BLaER1 (cell line): Measurements from ENCODE around the gene ODR4.
"Not testable (repeated sequence)": the region's sequence is repeated elsewhere in the genome, so short reads cannot be mapped to it uniquely, and the experiment has no call there.

Experiments used
- H3K27ac ChIP-seq: shearing (Covaris generic); formaldehyde crosslinking; 2 replicates; pipeline ENCODE4 v1.8.1; 2022
- H3K27me3 ChIP-seq: shearing (Covaris generic); formaldehyde crosslinking; 2 replicates; pipeline ENCODE4 v1.8.1; 2022
- H3K36me3 ChIP-seq: shearing (Covaris generic); formaldehyde crosslinking; 2 replicates; pipeline ENCODE4 v1.8.1; 2022
- H3K4me1 ChIP-seq: shearing (Covaris generic); formaldehyde crosslinking; 2 replicates; pipeline ENCODE4 v1.8.1; 2022
- H3K4me2 ChIP-seq: shearing (Covaris generic); formaldehyde crosslinking; 2 replicates; pipeline ENCODE4 v1.8.1; 2022
- H3K4me3 ChIP-seq: shearing (Covaris generic); formaldehyde crosslinking; 2 replicates; pipeline ENCODE4 v1.8.1; 2022
- H3K9ac ChIP-seq: shearing (Covaris generic); formaldehyde crosslinking; 2 replicates; pipeline ENCODE4 v1.8.1; 2022
- H3K9me3 ChIP-seq: shearing (Covaris generic); formaldehyde crosslinking; 2 replicates; pipeline ENCODE4 v1.8.1; 2022
- H4K20me1 ChIP-seq: shearing (Covaris generic); formaldehyde crosslinking; 2 replicates; pipeline ENCODE4 v1.8.1; 2022
- Cebpa-rat ChIP-seq: shearing (Covaris generic); IDR thresholded peaks from 2 replicates; pipeline ENCODE4 v1.8.1; 2022

The ODR4 gene

GRCh38 chr1:186446152-186446551, 70.5 kb downstream of the ODR4 start:
- Histone ChIP-seq H4K20me1 (no peaks in the 10 kb centered on the region), H3K27ac (no peak overlapping the region), H3K4me1 (no peaks in the 10 kb centered on the region), H3K9me3 (no peaks in the 10 kb centered on the region), H3K9ac (no peak overlapping the region), H3K4me3 (no peak overlapping the region), H3K27me3 (no peaks in the 10 kb centered on the region), H3K4me2 (no peak overlapping the region), H3K36me3 (no peaks in the 10 kb centered on the region)
- no peak for TF ChIP-seq Cebpa-rat

- TF ChIP-seq Cebpa-rat: no peak
- no peak overlapping the region for H3K27ac ChIP-seq
- H3K36me3 ChIP-seq: no peaks in the 10 kb centered on the region
- H4K20me1 ChIP-seq: no peaks in the 10 kb centered on the region
- no peaks in the 10 kb centered on the region for H3K4me1 ChIP-seq
- H3K9me3 ChIP-seq: no peaks in the 10 kb centered on the region
- H3K9ac ChIP-seq: no peak overlapping the region
- H3K27me3 ChIP-seq: no peaks in the 10 kb centered on the region
- H3K4me3 ChIP-seq: no peak overlapping the region
- no peak overlapping the region for H3K4me2 ChIP-seq
Observed at GRCh38 chr1:186454981-186455380, 79.3 kb downstream of the ODR4 start.

GRCh38 chr1:186456729-186457255, 81.2 kb downstream of the ODR4 start:
- Histone ChIP-seq H3K27me3 (no peaks in the 10 kb centered on the region), H4K20me1 (no peaks in the 10 kb centered on the region), H3K27ac (no peak overlapping the region), H3K4me2 (no peak overlapping the region), H3K36me3 (no peaks in the 10 kb centered on the region), H3K9ac (no peak overlapping the region), H3K9me3 (no peaks in the 10 kb centered on the region), H3K4me1 (no peaks in the 10 kb centered on the region), H3K4me3 (no peak overlapping the region)
- TF ChIP-seq Cebpa-rat: no peak

GRCh38 chr1:186459161-186459560, 83.5 kb downstream of the ODR4 start:
- H3K27ac ChIP-seq, H4K20me1 ChIP-seq, H3K36me3 ChIP-seq, H3K4me3 ChIP-seq, H3K4me2 ChIP-seq, H3K27me3 ChIP-seq, H3K9ac ChIP-seq, H3K9me3 ChIP-seq, H3K4me1 ChIP-seq: not testable (repeated sequence)

GRCh38 chr1:186461014-186461413, 85.4 kb downstream of the ODR4 start, which contains the start of gene PDC:
PDC (minus strand) TSS chr1:186461114; CDS start chr1:186449459, 11,655 bp downstream.
- H3K27ac ChIP-seq: no peak within 1 kb of the TSS
- TF ChIP-seq Cebpa-rat: no peak
- no peaks in the 10 kb centered on the region for H3K36me3 ChIP-seq
- no peak within 1 kb of the TSS for H3K4me3 ChIP-seq
- no peak within 1 kb of the TSS for H3K4me2 ChIP-seq
- H3K9me3 ChIP-seq: no peaks in the 10 kb centered on the region
- no peak within 1 kb of the TSS for H3K9ac ChIP-seq
- no peaks in the 10 kb centered on the region for H3K27me3 ChIP-seq
- H3K4me1 ChIP-seq: no peaks in the 10 kb centered on the region
- no peaks in the 10 kb centered on the region for H4K20me1 ChIP-seq

- Histone ChIP-seq H3K27ac (no peak overlapping the region), H3K9me3 (no peaks in the 10 kb centered on the region), H3K27me3 (no peaks in the 10 kb centered on the region), H4K20me1 (no peaks in the 10 kb centered on the region), H3K9ac (no peak overlapping the region), H3K4me3 (no peak overlapping the region), H3K4me2 (no peak overlapping the region), H3K4me1 (no peaks in the 10 kb centered on the region), H3K36me3 (no peaks in the 10 kb centered on the region)
- TF ChIP-seq Cebpa-rat: no peak
Observed at GRCh38 chr1:186463511-186463910, 87.9 kb downstream of the ODR4 start.

- TF ChIP-seq Cebpa-rat: no peak
Observed at GRCh38 chr1:186463926-186464325, 88.3 kb downstream of the ODR4 start.

GRCh38 chr1:186465491-186465890, 89.9 kb downstream of the ODR4 start:
- H3K4me3 ChIP-seq, H3K36me3 ChIP-seq, H3K27ac ChIP-seq, H3K9me3 ChIP-seq, H3K4me2 ChIP-seq, H3K9ac ChIP-seq, H4K20me1 ChIP-seq, H3K27me3 ChIP-seq, H3K4me1 ChIP-seq: not testable (repeated sequence)

More at GRCh38 chr1:186463926-186464325, 88.3 kb downstream of the ODR4 start:
- H3K9me3 ChIP-seq: no peaks in the 10 kb centered on the region
- H3K4me1 ChIP-seq: no peaks in the 10 kb centered on the region
- no peaks in the 10 kb centered on the region for H4K20me1 ChIP-seq
- no peak overlapping the region for H3K4me3 ChIP-seq
- H3K27ac ChIP-seq: no peak overlapping the region
- H3K9ac ChIP-seq: no peak overlapping the region
- no peak overlapping the region for H3K4me2 ChIP-seq
- H3K36me3 ChIP-seq: no peaks in the 10 kb centered on the region
- no peaks in the 10 kb centered on the region for H3K27me3 ChIP-seq

GRCh38 chr1:186465946-186466345, 90.3 kb downstream of the ODR4 start:
- H3K4me1 ChIP-seq: no peaks in the 10 kb centered on the region
- no peak overlapping the region for H3K27ac ChIP-seq

More at GRCh38 chr1:186465946-186466345, 90.3 kb downstream of the ODR4 start:
- Histone ChIP-seq H3K4me3 (no peak overlapping the region), H4K20me1 (no peaks in the 10 kb centered on the region), H3K36me3 (no peaks in the 10 kb centered on the region), H3K27me3 (no peaks in the 10 kb centered on the region), H3K4me2 (no peak overlapping the region), H3K9ac (no peak overlapping the region), H3K9me3 (no peaks in the 10 kb centered on the region)
- TF ChIP-seq Cebpa-rat: no peak
